GM19099 (cell line): Measurements from ENCODE around the gene C5orf63.

ENCODE experiments used
- POLR2A ChIP-seq: IDR thresholded peaks from 3 replicates; pipeline ENCODE4 v1.6.1; 2011; ENCODE audit warnings: low read depth; ENCODE audit not compliant: insufficient read length; ENCODE audit errors: extremely low read depth

C5orf63 gene

DNA sequence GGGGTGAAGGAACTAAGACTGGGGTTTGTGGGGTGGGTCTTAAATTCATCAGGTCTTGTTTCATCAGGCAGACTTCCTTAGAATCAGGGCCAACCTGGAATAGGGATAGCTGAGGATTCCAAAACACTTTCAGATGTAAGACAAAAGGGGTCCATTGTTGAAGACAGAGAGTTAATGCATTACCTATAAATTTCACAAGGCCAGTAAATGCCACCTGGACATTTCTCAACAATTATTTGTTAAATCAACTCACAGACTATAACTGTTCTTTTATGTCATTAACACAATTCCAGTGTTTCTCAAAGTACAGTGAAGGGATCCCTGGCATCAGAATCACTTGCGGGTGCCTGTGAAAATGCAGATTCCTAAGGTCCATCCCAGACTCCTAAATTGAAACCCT, 45.8 kb downstream of the C5orf63 start:
- no peak for TF ChIP-seq POLR2A

DNA sequence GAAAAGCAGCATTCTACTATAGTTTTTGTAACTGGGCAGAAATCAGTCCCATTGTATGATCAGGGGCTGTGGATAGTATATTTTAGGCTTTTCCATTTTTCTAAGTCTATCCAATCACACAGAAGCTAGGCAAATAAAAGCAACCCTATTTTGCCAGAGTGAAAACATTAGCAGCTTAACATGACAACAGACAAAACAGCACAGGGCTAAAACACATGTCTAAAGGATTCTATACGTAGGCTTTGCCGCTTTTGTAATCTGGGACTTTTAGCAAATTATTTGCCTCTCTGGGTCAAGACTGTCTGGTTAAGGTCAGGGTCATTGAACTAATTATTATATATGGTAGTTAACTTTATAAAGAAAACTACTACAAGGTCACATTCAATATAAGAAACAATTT, 47.1 kb downstream of the C5orf63 start:
- TF ChIP-seq POLR2A, result no peak

DNA sequence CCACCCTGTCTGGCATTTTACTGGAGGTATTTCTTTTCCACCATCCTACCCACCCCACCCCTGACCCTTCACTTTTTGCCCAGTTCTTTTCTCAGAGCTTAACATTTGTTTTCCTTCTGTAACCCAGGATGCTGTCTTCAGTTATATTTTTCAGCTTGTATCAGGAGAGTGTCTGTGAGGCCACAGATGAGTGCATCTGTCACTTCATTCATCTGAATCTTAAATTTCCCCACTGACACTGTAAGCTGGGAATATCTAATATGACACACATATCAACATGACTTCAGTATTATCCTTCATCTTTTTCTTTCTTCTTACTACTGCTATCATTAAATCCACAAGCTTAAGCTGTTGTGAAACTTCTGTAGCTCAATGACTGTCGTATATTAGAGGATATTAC, 47.8 kb downstream of the C5orf63 start:
- no peak for TF ChIP-seq POLR2A

DNA sequence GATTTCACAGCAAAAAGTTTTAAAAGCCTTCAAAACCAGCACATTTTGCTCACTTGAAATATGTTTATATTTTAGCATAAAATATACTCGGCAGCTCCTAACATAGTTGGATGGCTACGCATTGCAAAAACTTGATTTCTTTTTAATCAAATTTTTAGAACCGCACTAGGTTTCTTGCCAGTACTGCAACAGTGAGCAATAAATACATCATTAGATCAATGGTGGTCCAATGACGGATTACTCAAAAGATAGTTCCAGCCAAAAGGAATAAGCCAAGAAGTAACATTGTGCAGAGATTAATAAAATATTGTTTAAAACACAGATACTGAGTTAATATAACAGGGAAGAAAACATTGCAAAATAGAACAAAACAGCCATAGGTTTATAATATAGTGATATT, 48.5 kb downstream of the C5orf63 start:
- no peak for TF ChIP-seq POLR2A

DNA sequence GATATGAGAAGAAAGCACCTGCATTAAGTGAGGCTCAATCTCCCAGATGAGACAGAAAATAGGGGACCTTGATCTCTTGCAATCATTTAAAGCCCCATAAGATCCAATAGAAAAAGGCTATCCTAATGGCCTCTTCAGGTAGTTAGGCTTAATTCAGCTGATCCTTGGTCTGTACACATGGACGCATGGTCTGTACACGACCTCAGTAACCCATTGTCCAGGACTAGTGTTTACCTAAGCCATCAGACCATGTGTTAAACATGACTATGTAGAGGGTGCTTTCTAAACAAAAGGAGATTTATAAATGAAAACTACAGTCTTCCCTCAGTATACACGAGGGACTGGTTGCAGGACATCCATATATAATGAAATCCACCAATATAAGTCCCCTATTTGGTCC, 50.5 kb downstream of the C5orf63 start:
- TF ChIP-seq POLR2A, result no peak

DNA sequence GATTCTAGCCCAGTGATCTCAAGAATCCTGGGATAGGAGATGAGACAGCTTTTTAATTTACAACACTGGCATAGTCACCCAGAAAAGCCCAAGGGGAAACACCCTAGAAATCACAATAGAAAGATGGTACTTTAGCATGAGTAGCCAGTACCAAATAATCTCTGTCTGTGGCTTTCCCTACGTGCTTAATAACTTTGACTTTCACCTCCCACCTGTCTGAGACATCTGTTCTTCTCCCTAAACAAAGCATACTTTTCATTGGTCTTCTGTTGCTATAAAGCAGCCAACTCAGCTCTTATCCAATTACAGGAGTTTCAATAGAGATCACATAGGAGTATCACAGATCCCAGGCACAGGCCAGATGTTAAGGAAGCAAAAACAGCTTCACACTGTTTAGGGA, 53.4 kb downstream of the C5orf63 start:
- no peak for TF ChIP-seq POLR2A

DNA sequence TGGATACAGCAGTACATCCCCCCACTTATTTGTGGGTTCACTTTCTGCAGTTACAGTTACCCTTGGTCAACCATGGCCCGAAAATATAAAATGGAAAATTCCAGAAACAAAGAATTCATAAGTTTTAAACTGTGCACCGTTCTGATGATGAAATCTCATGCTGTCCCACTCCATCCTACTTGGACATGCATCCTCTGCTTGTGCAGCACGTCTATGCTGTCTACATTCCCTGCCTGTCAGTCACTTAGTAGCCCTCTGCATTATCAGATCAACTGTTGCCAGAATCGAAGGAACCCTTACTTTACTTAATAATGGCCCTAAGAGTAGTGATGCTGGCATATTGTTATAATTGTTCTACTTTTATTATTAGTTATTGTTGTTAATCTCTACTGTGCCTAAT, 57.6 kb downstream of the C5orf63 start:
- TF ChIP-seq POLR2A, result no peak

DNA sequence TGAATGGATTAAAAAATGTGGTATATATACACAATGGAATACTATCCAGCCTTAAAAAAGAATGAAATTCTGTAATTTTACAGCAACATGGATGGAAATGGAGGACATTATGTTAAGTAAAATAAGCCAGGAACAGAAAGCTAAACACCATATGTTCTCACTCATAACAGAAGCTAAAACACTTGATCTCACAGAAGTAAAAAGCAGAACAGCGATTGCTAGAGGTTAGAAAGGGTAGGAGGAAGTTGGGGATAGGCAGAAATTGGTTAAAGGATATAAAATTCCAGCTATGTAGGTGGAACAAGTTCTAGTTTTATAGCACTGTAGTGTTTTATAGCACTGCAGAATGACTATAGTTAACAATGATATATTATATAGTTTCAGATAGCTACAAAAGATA, 58.7 kb downstream of the C5orf63 start:
- no peak for TF ChIP-seq POLR2A

DNA sequence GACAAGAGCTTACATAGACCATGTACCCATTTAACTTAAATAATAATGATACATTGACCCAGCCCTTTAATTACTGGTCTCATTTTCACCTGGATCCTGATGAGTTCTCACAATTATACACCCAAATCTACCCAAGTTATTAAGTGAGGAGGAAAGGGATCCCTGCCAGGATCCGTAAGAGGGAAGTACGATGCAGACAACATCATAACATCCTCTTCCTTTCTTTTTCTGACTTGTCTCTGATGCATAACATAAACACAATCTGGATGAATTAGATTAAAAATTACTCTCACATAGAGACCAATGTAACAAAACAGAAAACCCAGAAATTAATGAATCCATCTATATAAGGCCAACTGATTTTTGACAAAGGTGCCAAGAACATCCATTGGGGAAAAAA, 59.9 kb downstream of the C5orf63 start:
- TF ChIP-seq POLR2A, result no peak

DNA sequence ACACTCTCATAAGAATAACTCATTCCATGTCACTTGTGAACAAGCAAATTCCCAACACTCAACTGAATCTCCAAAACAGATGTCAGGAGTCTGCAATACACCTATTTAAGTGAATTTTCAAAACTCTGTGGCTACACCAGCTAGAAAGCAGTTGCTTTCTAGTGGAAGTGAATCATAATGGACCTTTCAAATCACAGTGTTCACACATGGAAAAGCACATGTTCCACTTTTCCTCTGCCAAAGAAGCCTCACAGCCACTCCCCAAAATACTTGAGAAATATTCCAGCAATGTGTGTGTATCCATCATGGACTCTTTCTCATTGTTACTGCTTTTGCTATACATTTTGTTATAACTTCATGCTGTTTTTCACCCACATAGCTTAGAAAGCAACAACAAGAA, 60.4 kb downstream of the C5orf63 start:
- TF ChIP-seq POLR2A, result no peak

DNA sequence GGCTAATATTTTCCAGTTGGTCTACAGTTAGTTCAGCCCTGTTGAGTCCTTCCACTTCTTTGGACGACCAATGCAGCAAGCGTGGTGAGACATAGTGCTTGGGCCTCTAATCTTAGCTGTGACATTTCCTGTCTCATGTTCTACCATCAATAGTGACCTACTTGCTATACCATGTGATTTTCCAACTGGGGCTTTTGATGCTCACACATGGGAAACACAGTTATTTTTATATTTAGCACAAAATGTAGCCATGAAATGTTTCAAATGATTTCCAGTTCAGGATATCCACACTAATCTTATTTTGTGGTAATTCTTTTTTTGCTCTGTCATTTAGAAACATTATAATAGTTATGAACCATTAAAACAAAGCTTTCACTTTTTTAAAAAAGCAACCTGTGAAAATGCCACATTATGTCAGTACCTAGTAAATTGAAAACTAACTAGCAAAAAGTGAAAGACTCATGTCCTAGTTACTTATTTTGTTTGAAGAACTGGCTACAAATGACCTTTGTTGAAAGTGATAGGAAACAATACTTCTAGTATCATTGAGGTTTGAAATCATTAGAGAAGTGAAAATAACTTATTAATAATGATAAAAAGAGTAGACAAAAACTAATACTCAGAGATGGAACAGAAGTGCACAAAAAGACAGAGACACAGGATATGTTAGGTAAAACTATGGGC, 61.2 kb downstream of the C5orf63 start:
- no peak for TF ChIP-seq POLR2A

DNA sequence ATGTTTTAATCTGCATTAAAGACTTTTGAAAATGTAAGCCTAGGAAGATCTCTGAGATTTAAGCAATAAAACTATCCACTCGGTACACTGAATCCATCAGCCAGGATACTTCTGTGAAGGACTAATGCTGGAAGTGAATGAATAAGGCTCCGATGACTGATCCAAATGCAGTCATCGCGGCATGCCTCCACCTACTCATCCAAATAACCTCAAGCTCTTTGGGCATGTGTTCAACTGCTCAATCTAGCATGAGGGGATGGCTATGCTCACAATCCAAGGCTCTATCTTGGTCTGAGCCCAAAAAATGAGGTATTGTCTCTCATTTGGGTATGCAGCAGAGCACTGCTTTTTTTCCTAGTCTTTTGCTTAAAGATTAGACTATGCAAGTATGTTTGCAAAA, 62.1 kb downstream of the C5orf63 start:
- TF ChIP-seq POLR2A, result no peak

DNA sequence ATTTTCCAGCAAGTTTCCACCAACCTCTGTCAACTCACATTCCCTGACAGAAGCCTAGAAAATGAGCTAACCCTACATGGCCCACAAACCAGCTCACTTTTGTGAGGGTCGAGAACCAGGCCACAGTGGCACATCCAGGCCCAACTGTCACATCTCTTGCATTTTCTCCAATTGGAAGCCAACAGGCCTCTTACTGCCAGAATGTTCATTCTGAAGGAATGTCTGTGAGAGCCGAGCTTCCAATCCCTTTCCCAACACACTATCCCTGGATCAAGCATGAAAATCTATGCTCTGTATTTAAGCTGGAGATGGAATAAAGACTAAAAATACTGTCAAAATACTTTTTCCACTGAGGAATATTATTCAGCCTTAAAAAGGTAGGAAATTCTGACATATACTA, 62.9 kb downstream of the C5orf63 start:
- no peak for TF ChIP-seq POLR2A

DNA sequence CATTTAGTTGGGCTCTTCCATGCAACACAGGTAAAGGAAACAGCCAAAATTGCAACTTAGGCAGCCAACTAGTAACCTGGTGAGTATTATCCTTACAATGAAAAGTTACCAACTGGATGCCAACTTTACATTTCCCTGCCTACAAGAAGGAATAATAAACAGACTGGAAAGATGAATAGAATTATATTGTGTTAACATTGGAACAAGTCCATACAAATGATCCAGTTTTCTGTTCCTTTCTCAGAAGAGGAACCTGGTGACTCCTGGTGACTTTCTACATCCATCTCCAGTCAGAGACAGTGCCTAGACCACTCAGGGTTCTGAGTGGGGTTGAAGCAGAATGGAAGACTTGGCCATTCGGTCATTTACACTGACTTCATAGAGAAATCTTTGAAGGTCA, 63.5 kb downstream of the C5orf63 start:
- TF ChIP-seq POLR2A, result no peak

DNA sequence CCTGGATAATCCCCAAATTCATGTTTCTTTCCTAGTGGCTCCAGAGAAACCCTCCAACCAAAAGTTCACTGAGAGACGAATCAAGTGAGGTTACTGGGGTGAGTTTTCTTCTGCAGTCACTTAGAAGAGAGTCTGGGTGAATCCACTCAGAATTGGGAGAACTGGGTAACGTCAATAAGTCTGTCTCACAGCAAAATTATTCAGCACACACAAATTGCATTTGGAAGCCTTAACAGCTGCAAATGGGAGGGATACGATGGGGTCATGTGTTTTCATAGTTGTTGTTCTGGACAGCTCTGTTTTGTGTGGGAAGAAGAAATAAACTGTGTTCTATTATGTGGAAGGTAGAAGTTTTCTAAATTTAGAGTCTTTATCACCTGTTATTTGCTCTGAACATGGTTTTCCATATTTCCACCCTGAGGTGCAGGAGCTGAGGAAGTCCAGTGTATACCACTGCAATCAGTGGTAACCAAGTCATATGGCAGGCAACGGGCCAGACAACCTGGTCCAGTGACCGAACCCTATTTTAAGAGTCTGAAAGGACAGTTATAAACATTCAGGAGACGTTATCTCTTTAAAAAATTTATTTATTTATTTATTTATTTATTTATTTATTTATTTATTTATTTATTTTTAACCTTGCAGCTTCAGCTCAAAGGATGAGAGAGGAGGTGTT, 64.9 kb downstream of the C5orf63 start:
- no peak for TF ChIP-seq POLR2A

DNA sequence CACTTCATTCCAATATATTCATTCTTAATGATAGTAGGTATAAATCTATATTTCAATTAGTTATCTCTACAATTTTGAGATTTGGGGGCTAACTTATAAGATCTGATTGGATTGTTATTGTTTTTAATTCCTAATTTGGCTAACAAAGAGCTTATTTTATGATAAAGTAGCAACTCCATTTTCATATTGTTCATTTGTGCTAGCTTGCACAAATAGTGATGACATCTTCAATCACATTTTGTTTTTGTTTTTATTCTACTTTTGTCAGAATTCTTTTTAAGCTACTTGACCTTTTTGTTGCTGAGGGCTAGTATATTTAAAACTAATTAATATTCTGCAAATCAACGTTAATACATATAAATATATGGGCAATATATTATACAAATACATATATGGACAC, 65.8 kb downstream of the C5orf63 start:
- TF ChIP-seq POLR2A, result no peak

DNA sequence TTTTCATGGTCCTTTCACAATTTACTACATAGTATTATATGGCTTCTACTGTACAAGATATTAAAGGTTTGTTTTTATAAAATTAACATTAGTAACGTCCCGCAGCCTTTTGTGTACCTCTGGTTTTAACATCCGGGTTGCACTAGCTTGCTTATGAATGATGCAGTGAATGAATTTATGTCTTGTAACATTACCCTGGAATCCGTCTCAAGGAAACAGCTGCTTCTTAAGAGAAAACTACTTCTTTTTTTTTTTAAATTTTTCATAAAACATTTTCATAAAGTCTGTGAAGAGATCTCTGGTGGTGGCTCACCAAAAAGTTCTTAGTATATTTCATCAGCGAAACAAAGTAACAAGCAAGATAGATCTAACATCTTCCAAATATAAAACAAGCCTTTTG, 66.6 kb downstream of the C5orf63 start:
- no peak for TF ChIP-seq POLR2A
